Measurements from ENCODE around the gene CEP170B. TPM values are rescaled to one million over a fixed set of nuclear protein-coding genes. Genes with fewer than 3 reads are reported as not detected.
"Not testable (repeated sequence)": the region's sequence is repeated elsewhere in the genome, so short reads cannot be mapped to it uniquely, and the experiment has no call there.

Gene CEP170B
- total and polyA plus RNA-seq, 9 of the 15 experiments (the other 6 are each of a cell fraction or from before 2014, with no cell fraction given), result 0.01 to 10.2 (median 2.2) TPM

DNA sequence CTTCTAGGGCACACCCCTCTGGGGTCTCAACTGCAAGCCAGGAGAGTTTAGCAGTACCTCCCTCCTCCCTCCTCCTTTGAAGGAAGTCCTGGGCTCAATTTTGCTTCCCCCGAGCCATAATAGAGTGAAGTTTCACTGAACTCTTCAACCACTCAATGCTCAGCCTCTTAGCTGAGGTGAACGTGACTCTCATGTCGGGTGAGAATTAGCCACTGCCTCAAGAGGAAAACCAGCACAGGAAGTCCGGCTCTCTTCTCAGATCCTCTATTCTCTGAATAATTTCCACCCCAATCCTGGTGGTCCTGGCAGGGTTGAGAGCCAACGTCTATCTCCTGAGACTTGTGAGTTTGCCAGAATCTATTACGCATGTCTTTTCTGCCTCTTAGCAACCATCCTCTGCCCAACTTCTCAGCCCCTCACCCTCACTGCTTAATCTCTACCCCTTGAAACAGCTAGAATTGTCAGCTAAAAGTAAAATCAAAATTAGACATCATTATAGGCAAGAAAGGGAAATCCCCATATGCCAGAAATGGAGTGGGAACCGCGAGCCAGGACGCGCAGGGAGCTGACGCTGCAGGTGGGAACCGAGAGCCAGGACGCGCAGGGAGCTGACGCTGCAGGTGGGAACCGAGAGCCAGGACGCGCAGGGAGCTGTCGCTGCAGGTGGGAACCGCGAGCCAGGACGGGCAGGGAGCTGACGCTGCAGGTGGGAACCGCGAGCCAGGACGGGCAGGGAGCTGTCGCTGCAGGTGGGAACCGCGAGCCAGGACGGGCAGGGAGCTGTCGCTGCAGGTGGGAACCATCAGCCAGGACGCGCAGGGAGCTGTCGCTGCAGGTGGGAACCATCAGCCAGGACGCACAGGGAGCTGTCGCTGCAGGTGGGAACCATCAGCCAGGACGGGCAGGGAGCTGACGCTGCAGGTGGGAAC lies 39.8 kb downstream of the CEP170B start:
- intact Hi-C loops (cut with micrococcal nuclease), result not testable (repeated sequence)

DNA sequence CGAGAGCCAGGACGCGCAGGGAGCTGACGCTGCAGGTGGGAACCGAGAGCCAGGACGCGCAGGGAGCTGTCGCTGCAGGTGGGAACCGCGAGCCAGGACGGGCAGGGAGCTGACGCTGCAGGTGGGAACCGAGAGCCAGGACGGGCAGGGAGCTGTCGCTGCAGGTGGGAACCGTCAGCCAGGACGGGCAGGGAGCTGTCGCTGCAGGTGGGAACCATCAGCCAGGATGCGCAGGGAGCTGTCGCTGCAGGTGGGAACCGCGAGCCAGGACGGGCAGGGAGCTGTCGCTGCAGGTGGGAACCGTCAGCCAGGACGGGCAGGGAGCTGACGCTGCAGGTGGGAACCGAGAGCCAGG lies 40.5 kb downstream of the CEP170B start:
- H2AFZ ChIP-seq (ENCODE audit: low read depth, low read length); POLR2A ChIA-PET; H3K36me3 ChIP-seq (ENCODE audit: control insufficient read depth, insufficient read depth, low read length); BruUV-seq (replicated peaks); in situ Hi-C loops (cut with MboI); H3K4me2 ChIP-seq (ENCODE audit: insufficient read depth, low read length); ATAC-seq; H4K20me1 ChIP-seq (replicated peaks; ENCODE audit: control insufficient read depth, insufficient read depth, low read length); H3K27ac ChIP-seq (ENCODE audit: extremely low read depth, low read depth, low read length); H3K9me3 ChIP-seq (replicated peaks; ENCODE audit: control insufficient read depth, insufficient read depth, low read depth, low read length); H3K4me1 ChIP-seq (replicated peaks in 1 of 2; ENCODE audit: control insufficient read depth in 2 of 2, insufficient read depth in 2 of 2, low read length in 2 of 2); DNase-seq (ENCODE audit: extremely low read depth in 1 of 4, low spot score in 3 of 4); FAIRE-seq; H3K79me2 ChIP-seq (ENCODE audit: control insufficient read depth, insufficient read depth, low read length); H3K4me3 ChIP-seq; H3K9ac ChIP-seq (ENCODE audit: insufficient read depth in 1 of 2, low read depth in 2 of 2, low read length in 2 of 2); intact Hi-C loops (cut with micrococcal nuclease); CTCF ChIA-PET (ENCODE audit: low intra/inter-chr PET ratio); H3K9me1 ChIP-seq (ENCODE audit: control insufficient read depth, insufficient read depth, low read length): not testable (repeated sequence)
- H3K27me3 ChIP-seq (ENCODE audit: control insufficient read depth in 2 of 2, insufficient read depth in 2 of 2, low read length in 2 of 2), result peaks cover 12 to 24% of the 10 kb centered on the region in 2 experiments; a peak in 4 of 5 replicates
- 4% methylated on average over 16 of the region's 28 CpGs for WGBS (ENCODE audit: insufficient coverage, low coverage, missing lambda C conversion rate)

More for the DNA sequence above, 39.8 kb downstream of the CEP170B start:
- H3K36me3 ChIP-seq (ENCODE audit: control insufficient read depth, insufficient read depth, low read length); H2AFZ ChIP-seq (ENCODE audit: low read depth, low read length); ATAC-seq; DNase-seq (ENCODE audit: extremely low read depth in 1 of 4, low spot score in 3 of 4); CTCF ChIA-PET (ENCODE audit: low intra/inter-chr PET ratio); H4K20me1 ChIP-seq (replicated peaks; ENCODE audit: control insufficient read depth, insufficient read depth, low read length); H3K79me2 ChIP-seq (ENCODE audit: control insufficient read depth, insufficient read depth, low read length); H3K4me3 ChIP-seq; FAIRE-seq; POLR2A ChIA-PET; H3K4me2 ChIP-seq (ENCODE audit: insufficient read depth, low read length); H3K9me1 ChIP-seq (ENCODE audit: control insufficient read depth, insufficient read depth, low read length); H3K4me1 ChIP-seq (replicated peaks in 1 of 2; ENCODE audit: control insufficient read depth in 2 of 2, insufficient read depth in 2 of 2, low read length in 2 of 2); in situ Hi-C loops (cut with MboI); H3K27ac ChIP-seq (ENCODE audit: extremely low read depth, low read depth, low read length); H3K9ac ChIP-seq (ENCODE audit: insufficient read depth in 1 of 2, low read depth in 2 of 2, low read length in 2 of 2); BruUV-seq (replicated peaks); H3K9me3 ChIP-seq (replicated peaks; ENCODE audit: control insufficient read depth, insufficient read depth, low read depth, low read length): not testable (repeated sequence)
- 6% methylated on average over 9 of the region's 38 CpGs for WGBS (ENCODE audit: insufficient coverage, low coverage, missing lambda C conversion rate)
- peaks cover 12 to 24% of the 10 kb centered on the region in 2 experiments; a peak in 4 of 5 replicates for H3K27me3 ChIP-seq (ENCODE audit: control insufficient read depth in 2 of 2, insufficient read depth in 2 of 2, low read length in 2 of 2)

Measured in K562 (cell line).